ENCODE data around the gene MDM2. TPM values are rescaled to one million over a fixed set of nuclear protein-coding genes. Genes with fewer than 3 reads are reported as not detected.

The MDM2 gene
- total and polyA plus RNA-seq, 2 donors (not counting 3 experiments of a cell fraction or from before 2014, with no cell fraction given) = 16.7 to 270 TPM

DNA sequence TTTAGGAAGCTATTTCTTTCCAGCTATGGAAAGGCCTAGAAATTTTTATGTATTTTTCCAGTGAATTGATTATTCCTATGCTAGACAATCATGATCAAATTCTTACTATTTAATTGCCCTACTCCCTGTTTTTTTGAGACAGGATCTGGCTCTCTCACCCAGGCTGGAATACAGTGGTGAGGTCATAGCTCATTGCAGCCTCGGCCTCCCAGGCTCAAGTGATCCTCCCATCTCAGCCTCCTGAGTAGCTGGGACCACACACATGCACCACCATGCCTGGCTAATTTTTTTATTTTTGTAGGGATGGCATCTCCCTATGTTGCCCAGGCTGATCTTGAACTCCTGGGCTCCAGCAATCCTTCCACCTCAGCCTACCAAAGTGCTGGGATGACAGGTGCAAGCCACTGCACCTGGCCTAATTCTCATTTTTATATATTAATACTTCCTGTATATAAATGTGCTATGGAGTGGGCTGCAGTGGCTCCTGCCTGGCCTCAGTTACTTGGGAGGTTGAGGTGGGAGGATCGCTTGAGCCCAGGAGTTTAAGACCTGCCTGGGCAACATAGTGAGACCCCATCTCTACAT lies 16.0 kb upstream of the MDM2 start:
- Histone ChIP-seq H3K9ac (replicated peaks; ENCODE audit: extremely low read depth, insufficient read depth, low read length) (no peak overlapping the region), H4K20me1 (replicated peaks; ENCODE audit: control insufficient read depth, extremely low read depth, insufficient read depth, low read length) (no peaks in the 10 kb centered on the region), H3K27ac (ENCODE audit: insufficient read depth, low read depth, low read length) (no peak overlapping the region), H3K9me1 (replicated peaks; ENCODE audit: control insufficient read depth, extremely low read depth, insufficient read depth, low read length) (no peaks in the 10 kb centered on the region), H3K27me3 (ENCODE audit: control insufficient read depth in 2 of 2, insufficient read depth in 2 of 2, low read length in 2 of 2) (no peaks in the 10 kb centered on the region), H2AFZ (ENCODE audit: low read depth, low read length) (no peak overlapping the region), H3K4me3 (replicated peaks in 1 of 3; ENCODE audit: insufficient read depth in 1 of 3, low read depth in 1 of 3, low read length in 3 of 3) (no peak overlapping the region), H3K4me1 (ENCODE audit: control insufficient read depth, extremely low read depth, insufficient read depth, low read length) (peaks cover 15% of the 10 kb centered on the region), H3K36me3 (ENCODE audit: control insufficient read depth in 2 of 2, extremely low read depth in 1 of 2, insufficient read depth in 2 of 2, low read length in 2 of 2) (no peaks in the 10 kb centered on the region), H3K4me2 (ENCODE audit: insufficient read depth, low read length) (no peak overlapping the region), H3K9me3 (replicated peaks; ENCODE audit: control insufficient read depth, insufficient read depth, low read length) (no peaks in the 10 kb centered on the region), H3K79me2 (ENCODE audit: control insufficient read depth, insufficient read depth, low read length) (no peaks in the 10 kb centered on the region)
- POLR2A ChIA-PET = no interaction called here
- TF ChIP-seq EZH2 (IDR thresholded peaks at IDR 0.05; ENCODE audit: borderline replicate concordance, low read depth, low read length, severe bottlenecking) (no peak), FOS (IDR thresholded peaks at IDR 0.05; ENCODE audit: borderline replicate concordance, insufficient read depth, low read length) (no peak), JUN (IDR thresholded peaks at IDR 0.05; ENCODE audit: borderline replicate concordance, insufficient read depth, insufficient read length, low read depth) (no peak), GATA2 (IDR thresholded peaks at IDR 0.05; ENCODE audit: insufficient read depth, insufficient read length, low read depth, low read length) (no peak), MYC (IDR thresholded peaks at IDR 0.05; ENCODE audit: low read depth, low read length) (no peak), POLR2AphosphoS5 (IDR thresholded peaks at IDR 0.05; ENCODE audit: insufficient read depth, low read depth, low read length) (no peak), POLR2A (IDR thresholded peaks at IDR 0.05; ENCODE audit: low read depth, low read length) (no peak)
- TF ChIP-seq, protein P1, sequence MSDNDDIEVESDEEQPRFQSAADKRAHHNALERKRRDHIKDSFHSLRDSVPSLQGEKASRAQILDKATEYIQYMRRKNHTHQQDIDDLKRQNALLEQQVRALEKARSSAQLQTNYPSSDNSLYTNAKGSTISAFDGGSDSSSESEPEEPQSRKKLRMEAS (IDR thresholded peaks at IDR 0.05; ENCODE audit: insufficient read depth, insufficient read length) = no peak
- TF ChIP-seq, protein P2, sequence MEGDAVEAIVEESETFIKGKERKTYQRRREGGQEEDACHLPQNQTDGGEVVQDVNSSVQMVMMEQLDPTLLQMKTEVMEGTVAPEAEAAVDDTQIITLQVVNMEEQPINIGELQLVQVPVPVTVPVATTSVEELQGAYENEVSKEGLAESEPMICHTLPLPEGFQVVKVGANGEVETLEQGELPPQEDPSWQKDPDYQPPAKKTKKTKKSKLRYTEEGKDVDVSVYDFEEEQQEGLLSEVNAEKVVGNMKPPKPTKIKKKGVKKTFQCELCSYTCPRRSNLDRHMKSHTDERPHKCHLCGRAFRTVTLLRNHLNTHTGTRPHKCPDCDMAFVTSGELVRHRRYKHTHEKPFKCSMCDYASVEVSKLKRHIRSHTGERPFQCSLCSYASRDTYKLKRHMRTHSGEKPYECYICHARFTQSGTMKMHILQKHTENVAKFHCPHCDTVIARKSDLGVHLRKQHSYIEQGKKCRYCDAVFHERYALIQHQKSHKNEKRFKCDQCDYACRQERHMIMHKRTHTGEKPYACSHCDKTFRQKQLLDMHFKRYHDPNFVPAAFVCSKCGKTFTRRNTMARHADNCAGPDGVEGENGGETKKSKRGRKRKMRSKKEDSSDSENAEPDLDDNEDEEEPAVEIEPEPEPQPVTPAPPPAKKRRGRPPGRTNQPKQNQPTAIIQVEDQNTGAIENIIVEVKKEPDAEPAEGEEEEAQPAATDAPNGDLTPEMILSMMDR (IDR thresholded peaks at IDR 0.05; ENCODE audit: extremely low read depth in 1 of 2, insufficient read depth in 1 of 2, low read depth in 1 of 2, low read length in 2 of 2) = no peak
- BruUV-seq (replicated peaks) = no TSS peak
- FAIRE-seq (no peak), DNase-seq (ENCODE audit: low read depth, low spot score) (no peak)
- CTCF ChIA-PET = no interaction called here
- dilution Hi-C loops (cut with MboI; ENCODE audit: extremely low pct_ligation_motif_present, low sequenced_read_pairs) (no loop called here), intact Hi-C loops (cut with micrococcal nuclease) (no loop called here)
